SIG-M5 treated with dmso at 0.1 percent for 504 hours (cell line): Measurements from ENCODE around the gene SLC37A1.

Experiments
- DNase-seq: peaks from one replicate; lab custom pipeline; 2025; ENCODE audit not compliant: unreplicated experiment; lab: John Stamatoyannopoulos, UW

Gene SLC37A1

GRCh38 chr21:42503711-42504110 lies 9.9 kb upstream of the SLC37A1 start:
- peak; percentile 20 for DNase-seq

DNA sequence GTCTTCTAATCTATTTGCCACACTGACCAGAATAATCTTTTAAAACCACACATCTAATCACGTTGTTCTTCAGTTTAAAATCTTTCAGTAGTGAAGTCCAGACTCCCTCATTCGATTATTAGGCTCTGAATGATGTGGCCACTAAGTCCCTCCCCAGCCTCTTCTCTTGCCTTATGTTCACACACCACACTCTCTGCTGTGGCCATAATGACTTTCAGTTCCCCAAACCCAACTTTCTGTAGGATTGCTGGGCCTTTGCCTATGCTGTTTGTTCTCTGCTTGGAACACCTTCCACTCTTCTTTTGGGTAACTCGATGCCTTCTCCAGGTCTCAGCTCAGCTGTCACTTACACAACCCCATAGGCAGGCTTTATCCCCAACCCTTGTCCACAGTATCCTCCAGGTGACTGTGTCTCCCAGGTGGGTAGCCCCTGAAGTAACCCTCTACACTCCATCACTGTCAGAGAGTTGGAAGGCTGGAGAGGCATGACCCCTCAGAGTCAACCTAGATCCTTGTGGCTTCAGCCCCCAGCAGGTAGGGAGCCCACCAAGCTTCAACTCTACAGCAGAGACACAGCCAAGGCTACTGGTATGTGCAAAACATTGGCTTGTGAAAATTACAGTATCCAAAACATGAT lies 8.4 kb upstream of the SLC37A1 start:
- DNase-seq, result peak; percentile 79

- DNase-seq, result no peak
Observed at GRCh38 chr21:42507418-42507817, 6.2 kb upstream of the SLC37A1 start.

DNA sequence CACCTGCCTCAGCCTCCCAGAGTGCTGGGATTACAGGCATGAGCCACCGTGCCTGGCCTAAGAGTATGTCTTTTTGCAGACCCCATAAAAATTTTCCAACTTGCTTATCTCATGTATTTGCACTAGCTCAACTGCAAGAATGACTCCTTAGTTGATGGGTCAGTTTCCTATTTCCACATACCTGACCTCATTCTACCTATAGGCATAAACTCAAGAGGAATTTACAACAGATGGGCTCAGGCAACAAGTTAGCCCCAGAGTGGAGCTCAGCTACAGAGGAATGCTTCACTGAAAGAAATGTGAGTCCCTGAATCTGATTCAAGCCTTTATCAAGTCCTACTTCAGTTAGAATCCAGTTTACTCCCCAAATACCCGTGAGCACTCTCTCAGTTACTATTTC lies 5.3 kb upstream of the SLC37A1 start:
- no peak for DNase-seq

- no peak for DNase-seq
Observed at GRCh38 chr21:42509244-42509643, 4.4 kb upstream of the SLC37A1 start.

DNA sequence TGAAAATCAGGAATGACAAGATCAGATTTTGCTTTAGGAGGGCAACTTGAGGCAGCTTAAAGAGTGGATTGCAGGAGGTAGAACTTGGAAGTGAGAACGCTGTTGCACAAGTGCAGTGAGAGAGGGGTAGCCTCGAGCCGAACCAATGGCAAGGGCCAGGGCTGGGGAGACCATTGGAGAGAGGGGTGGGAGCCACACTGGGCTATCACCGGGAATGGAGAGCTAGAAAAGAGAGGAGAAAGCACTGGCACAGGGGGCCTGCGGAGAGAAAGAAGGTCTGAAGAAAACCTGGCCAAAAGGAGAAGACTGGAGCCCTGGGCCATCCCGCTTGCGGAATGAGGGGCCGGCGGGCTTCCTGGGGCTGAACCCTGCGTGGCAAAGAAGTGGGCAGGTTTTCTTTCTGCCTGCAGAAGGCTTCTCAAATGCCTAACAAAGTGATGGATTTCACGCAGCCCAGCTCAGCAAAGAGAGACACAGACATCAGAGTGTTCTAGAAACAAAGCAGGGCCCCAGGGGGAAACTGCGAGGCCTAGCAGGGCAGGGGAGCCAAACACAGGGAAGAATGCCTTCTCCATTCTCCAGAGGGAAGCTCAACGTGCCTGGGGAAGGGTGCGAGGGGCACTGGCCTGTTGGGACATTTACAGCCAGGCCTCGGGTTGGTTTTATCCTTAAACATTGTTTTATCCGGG lies 1.2 kb upstream of the SLC37A1 start:
- no peak for DNase-seq

- DNase-seq, result peak; percentile 21
Observed at GRCh38 chr21:42513985-42514882, 582 bp downstream of the SLC37A1 start.

DNA sequence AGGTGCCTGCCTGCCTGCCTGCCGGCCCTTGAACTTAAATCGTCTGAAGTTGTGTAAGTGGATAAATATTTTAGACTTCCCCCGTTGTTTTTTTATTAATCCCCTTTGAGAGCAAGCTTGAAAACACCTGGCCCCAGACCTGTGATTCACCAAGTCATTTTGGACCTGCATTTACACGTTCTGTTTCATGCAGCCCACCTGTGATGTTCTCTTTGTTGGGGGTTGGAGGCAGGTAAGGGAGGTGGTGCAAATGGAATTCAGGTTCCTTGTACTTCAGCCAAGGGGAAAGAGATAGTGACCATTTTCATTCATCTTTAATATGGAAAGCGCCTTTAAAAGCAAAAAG lies 1.2 kb downstream of the SLC37A1 start:
- DNase-seq, result no peak

DNA sequence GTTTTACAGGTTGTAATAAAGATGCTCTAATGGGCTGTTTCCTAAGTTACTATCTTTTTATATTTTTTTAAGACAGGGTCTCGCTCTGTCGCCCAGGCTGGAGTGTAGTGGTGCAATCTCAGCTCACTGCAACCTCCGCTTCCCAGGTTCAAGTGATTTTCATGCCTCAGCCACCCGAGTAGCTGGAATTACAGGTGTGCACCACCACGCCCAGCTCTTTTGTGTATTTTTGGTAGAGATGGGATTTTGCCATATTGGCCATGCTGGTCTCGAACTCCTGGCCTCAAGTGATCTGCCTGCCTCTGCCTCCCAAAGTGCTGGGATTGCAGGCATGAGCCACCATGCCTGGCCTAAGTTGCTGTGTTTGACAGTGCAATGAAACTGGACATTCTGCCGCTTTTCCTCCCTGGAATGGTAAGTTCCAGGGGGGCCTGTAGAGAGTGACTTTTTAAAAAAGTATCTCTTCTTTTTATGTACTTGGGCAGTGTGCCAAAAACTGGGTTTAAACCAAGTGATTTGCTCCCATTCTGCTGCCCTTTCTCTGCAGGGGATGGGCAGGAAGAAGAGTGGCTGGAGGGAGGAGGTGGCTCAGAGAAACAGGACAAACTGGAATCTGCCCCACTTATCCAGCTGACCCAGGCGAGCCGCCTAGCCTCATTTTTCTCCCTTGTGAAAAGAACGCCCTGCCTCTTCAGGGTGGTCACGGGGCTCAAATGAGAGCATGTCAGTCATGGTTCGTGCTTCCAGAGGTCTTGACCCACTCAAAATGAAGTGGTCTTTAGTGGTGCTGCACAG lies 2.3 kb downstream of the SLC37A1 start:
- peak; percentile 58 for DNase-seq

- DNase-seq, result no peak
Observed at GRCh38 chr21:42518215-42518614, 4.6 kb downstream of the SLC37A1 start.

- DNase-seq, result no peak
Observed at GRCh38 chr21:42518626-42519025, 5.0 kb downstream of the SLC37A1 start.

DNA sequence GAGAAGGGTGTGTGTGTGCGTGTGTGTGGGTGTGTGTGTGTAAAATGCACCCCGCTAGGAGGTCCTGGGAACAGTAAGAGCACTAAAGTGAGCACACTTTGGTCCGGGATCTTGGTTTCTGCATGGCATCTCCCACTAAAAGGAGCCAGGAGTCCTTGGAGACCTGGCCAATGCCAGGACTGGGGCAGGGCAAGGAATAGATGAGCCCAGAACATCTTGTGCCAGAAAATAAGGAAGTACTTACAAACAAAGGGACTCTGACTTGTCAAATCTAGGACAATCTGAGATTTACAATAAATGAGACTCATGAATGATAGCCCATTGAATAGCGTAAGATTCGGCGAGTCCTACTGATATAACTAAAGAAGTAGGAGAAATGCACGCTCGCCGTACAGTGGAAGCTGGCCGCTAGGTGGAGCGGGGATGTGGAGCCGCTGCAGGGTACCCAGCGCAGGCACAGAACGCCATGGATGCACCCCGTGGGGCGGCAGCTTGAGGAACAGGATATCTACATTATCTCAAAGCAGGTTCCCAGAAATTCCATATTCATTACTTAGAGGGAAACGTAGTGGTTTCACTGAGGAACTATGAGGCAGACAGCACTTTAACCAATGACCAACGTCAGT lies 7.1 kb downstream of the SLC37A1 start:
- DNase-seq, result no peak

- no peak for DNase-seq
Observed at GRCh38 chr21:42521384-42521783, 7.7 kb downstream of the SLC37A1 start.

- no peak for DNase-seq
Observed at GRCh38 chr21:42521805-42522204, 8.2 kb downstream of the SLC37A1 start.

- no peak for DNase-seq
Observed at GRCh38 chr21:42522271-42522670, 8.6 kb downstream of the SLC37A1 start.

GRCh38 chr21:42522771-42523170 lies 9.1 kb downstream of the SLC37A1 start:
- no peak for DNase-seq

- DNase-seq, result no peak
Observed at GRCh38 chr21:42523211-42523610, 9.6 kb downstream of the SLC37A1 start.

GRCh38 chr21:42523941-42524340 lies 10.3 kb downstream of the SLC37A1 start:
- peak; percentile 15 for DNase-seq

- peak; percentile 54 for DNase-seq
Observed at GRCh38 chr21:42524341-42525028, 10.8 kb downstream of the SLC37A1 start.

- no peak for DNase-seq
Observed at GRCh38 chr21:42525029-42525581, 11.5 kb downstream of the SLC37A1 start.
